NCI-H2196 treated with DMSO at 0.1 percent for 48 hours (cell line): ENCODE measurements around the gene STX5.
"Not testable (repeated sequence)": the region's sequence is repeated elsewhere in the genome, so short reads cannot be mapped to it uniquely, and the experiment has no call there.

ENCODE experiments used
- DNase-seq: peaks from one replicate; lab custom pipeline; 2025; ENCODE audit not compliant: unreplicated experiment; lab: John Stamatoyannopoulos, UW

STX5 gene

GRCh38 chr11:62854013-62854824, 22.4 kb upstream of the STX5 start:
- DNase-seq, result no peak

GRCh38 chr11:62853279-62853965, 21.6 kb upstream of the STX5 start:
- no peak for DNase-seq

GRCh38 chr11:62852523-62853188, 20.8 kb upstream of the STX5 start:
- no peak for DNase-seq

- DNase-seq, result no peak
These were observed 20.1 kb upstream of the STX5 start for GRCh38 chr11:62851807-62852522.

- no peak for DNase-seq
These were observed 19.3 kb upstream of the STX5 start for GRCh38 chr11:62850911-62851806.

- DNase-seq, result no peak
These were observed 16.0 kb upstream of the STX5 start for GRCh38 chr11:62847767-62848314.

- DNase-seq, result no peak
These were observed 14.3 kb upstream of the STX5 start for GRCh38 chr11:62846177-62846576.

- no peak for DNase-seq
These were observed 12.3 kb upstream of the STX5 start for GRCh38 chr11:62844154-62844553.

- DNase-seq, result no peak
These were observed 11.6 kb upstream of the STX5 start for GRCh38 chr11:62843466-62843865.

GRCh38 chr11:62842891-62843290, 11.0 kb upstream of the STX5 start:
- not testable (repeated sequence) for DNase-seq

GRCh38 chr11:62842171-62842741, 10.4 kb upstream of the STX5 start:
- DNase-seq, result no peak

- DNase-seq, result peak; percentile 95
These were observed 9.7 kb upstream of the STX5 start for GRCh38 chr11:62841361-62842170.

GRCh38 chr11:62840721-62841360, 9.0 kb upstream of the STX5 start:
- DNase-seq, result peak; percentile 50

- peak; percentile 78 for DNase-seq
These were observed 7.4 kb upstream of the STX5 start, which contains the start of gene WDR74 for GRCh38 chr11:62839050-62839945. Gene WDR74, minus strand, starts transcription at chr11:62839590. Its CDS starts 20 bp downstream, at chr11:62839570.

GRCh38 chr11:62835336-62835735, 3.5 kb upstream of the STX5 start:
- no peak for DNase-seq

GRCh38 chr11:62832336-62833234, 734 bp upstream of the STX5 start, which contains the start of gene TEX54:
Gene TEX54, minus strand, starts transcription at chr11:62832841.
- no peak for DNase-seq
